Measurements from ENCODE around the gene IDH2. TPM values are rescaled to one million over a fixed set of nuclear protein-coding genes. Genes with fewer than 3 reads are reported as not detected.

Gene IDH2
- total RNA-seq, 1 donor from 2014 or later = 43.1 TPM

GRCh38 chr15:90106522-90107117 lies 4.4 kb upstream of the IDH2 start:
- Histone ChIP-seq H3K27ac (no peak overlapping the region), H3K36me3 (no peaks in the 10 kb centered on the region), H3K27me3 (no peaks in the 10 kb centered on the region), H3K9me3 (no peaks in the 10 kb centered on the region), H3K4me3 (no peak overlapping the region), H3K4me1 (no peaks in the 10 kb centered on the region)
- intact Hi-C loops (cut with DNase I) = no loop called here
- DNase-seq (no peak), ATAC-seq (no peak)
- TF ChIP-seq, protein P1, sequence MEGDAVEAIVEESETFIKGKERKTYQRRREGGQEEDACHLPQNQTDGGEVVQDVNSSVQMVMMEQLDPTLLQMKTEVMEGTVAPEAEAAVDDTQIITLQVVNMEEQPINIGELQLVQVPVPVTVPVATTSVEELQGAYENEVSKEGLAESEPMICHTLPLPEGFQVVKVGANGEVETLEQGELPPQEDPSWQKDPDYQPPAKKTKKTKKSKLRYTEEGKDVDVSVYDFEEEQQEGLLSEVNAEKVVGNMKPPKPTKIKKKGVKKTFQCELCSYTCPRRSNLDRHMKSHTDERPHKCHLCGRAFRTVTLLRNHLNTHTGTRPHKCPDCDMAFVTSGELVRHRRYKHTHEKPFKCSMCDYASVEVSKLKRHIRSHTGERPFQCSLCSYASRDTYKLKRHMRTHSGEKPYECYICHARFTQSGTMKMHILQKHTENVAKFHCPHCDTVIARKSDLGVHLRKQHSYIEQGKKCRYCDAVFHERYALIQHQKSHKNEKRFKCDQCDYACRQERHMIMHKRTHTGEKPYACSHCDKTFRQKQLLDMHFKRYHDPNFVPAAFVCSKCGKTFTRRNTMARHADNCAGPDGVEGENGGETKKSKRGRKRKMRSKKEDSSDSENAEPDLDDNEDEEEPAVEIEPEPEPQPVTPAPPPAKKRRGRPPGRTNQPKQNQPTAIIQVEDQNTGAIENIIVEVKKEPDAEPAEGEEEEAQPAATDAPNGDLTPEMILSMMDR (IDR thresholded peaks at IDR 0.05) = no peak

GRCh38 chr15:90105521-90105920 lies 3.3 kb upstream of the IDH2 start:
- H3K27me3 ChIP-seq = no peaks in the 10 kb centered on the region
- ATAC-seq = no peak
- no peaks in the 10 kb centered on the region for H3K36me3 ChIP-seq
- H3K27ac ChIP-seq = no peak overlapping the region
- H3K9me3 ChIP-seq = no peaks in the 10 kb centered on the region
- intact Hi-C loops (cut with DNase I) = no loop called here
- DNase-seq = no peak
- H3K4me1 ChIP-seq = peaks cover 10% of the 10 kb centered on the region
- no peak overlapping the region for H3K4me3 ChIP-seq
- TF ChIP-seq, protein P1 (IDR thresholded peaks at IDR 0.05) = no peak

GRCh38 chr15:90104551-90104950 lies 2.3 kb upstream of the IDH2 start:
- no peak overlapping the region for H3K4me3 ChIP-seq
- no peak for ATAC-seq

GRCh38 chr15:90103701-90104329 lies 1.5 kb upstream of the IDH2 start:
- no peaks in the 10 kb centered on the region for H3K9me3 ChIP-seq
- H3K27me3 ChIP-seq = no peaks in the 10 kb centered on the region
- H3K27ac ChIP-seq = no peak overlapping the region
- intact Hi-C loops (cut with DNase I) = no loop called here
- ATAC-seq (no peak), DNase-seq (no peak)
- TF ChIP-seq, protein P1 (IDR thresholded peaks at IDR 0.05) = no peak
- no peaks in the 10 kb centered on the region for H3K36me3 ChIP-seq
- H3K4me1 ChIP-seq = peaks cover 15% of the 10 kb centered on the region
- H3K4me3 ChIP-seq = no peak overlapping the region

More at GRCh38 chr15:90104551-90104950, 2.3 kb upstream of the IDH2 start:
- Histone ChIP-seq H3K36me3 (no peaks in the 10 kb centered on the region), H3K27me3 (no peaks in the 10 kb centered on the region), H3K4me1 (peaks cover 13% of the 10 kb centered on the region), H3K9me3 (no peaks in the 10 kb centered on the region), H3K27ac (no peak overlapping the region)
- TF ChIP-seq, protein P1 (IDR thresholded peaks at IDR 0.05) = no peak
- intact Hi-C loops (cut with DNase I) = no loop called here
- DNase-seq = no peak

GRCh38 chr15:90101130-90101968 lies 919 bp downstream of the IDH2 start:
- DNase-seq = peak; percentile 79
- H3K9me3 ChIP-seq = no peaks in the 10 kb centered on the region
- H3K4me1 ChIP-seq = peaks cover 33% of the 10 kb centered on the region
- ATAC-seq = peak; percentile 29
- H3K4me3 ChIP-seq = peak overlapping the region; percentile 87
- no peaks in the 10 kb centered on the region for H3K36me3 ChIP-seq
- no peaks in the 10 kb centered on the region for H3K27me3 ChIP-seq
- peak overlapping the region; percentile 94 for H3K27ac ChIP-seq
- intact Hi-C loops (cut with DNase I) = no loop called here
- TF ChIP-seq, protein P1 (IDR thresholded peaks at IDR 0.05) = no peak

Data from upper lobe of right lung (tissue), 1 donor.